Measurements from ENCODE around the gene CTBP2.

The CTBP2 gene

DNA sequence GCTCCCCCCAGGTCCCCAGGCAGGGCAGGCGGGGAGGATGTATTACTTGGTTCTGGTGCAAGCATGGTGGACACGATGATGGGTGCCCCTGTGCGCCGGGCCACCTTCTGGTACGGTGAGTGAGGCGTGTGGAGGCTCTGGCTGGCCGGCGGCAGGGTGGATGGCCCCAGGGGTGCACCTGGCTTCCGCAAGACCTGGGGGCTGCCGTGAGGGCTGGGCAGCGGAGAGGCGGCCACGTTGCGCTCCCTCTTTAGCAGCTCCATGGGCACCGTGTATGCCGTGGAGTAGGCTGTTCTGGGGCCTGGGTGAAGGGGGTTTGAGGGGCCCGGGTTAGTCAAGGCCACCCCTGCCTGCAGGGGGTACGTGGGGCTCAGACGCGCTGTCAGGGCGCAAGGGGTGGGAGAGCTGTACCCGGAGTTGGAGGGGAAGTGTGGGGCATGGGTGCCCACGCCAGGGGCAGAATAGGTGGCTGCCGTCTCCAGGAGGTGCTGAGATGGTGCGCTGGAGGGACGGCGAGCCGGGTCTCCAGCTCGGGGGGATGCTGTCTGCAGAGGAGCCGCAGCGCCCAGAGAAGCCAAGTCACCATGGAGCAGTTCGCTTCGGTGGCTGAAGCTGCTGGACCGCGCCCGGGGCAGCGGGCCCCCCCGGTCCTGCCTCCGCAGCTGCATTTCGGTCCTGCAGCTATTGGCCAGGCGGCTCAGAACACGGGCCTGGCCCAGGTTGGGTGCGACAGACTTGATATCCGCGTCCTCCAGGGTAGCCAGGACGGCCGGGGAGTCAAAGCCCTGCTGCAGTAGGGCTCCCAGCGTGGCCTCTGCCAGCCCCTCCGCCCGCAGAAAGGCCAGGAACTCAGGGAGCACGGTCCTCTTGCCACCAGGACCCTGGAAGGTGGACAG, 134.1 kb downstream of the CTBP2 start:
- no peak overlapping the region for H3K9ac ChIP-seq (ENCODE audit: low read depth, low read length, poor library complexity)
- H3K4me3 ChIP-seq (ENCODE audit: low read length in 2 of 2): no peak overlapping the region
- no peak overlapping the region for H3K4ac ChIP-seq (ENCODE audit: low read length)
- no peak overlapping the region for H2BK120ac ChIP-seq (ENCODE audit: low read depth, low read length)
- H2AFZ ChIP-seq (ENCODE audit: low read length): no peak overlapping the region
- no peak for DNase-seq (ENCODE audit: low spot score)
- H3K27me3 ChIP-seq (ENCODE audit: control insufficient read depth in 3 of 3, insufficient read depth in 3 of 3, low read depth in 1 of 3, low read length in 3 of 3): no peaks in the 10 kb centered on the region
- peak overlapping the region; percentile 16 for H2BK5ac ChIP-seq (ENCODE audit: low read length)
- no peak overlapping the region for H4K8ac ChIP-seq (ENCODE audit: low read depth, low read length)
- peaks cover 32% of the 10 kb centered on the region for H3K79me1 ChIP-seq (ENCODE audit: low read depth, low read length)
- H2BK12ac ChIP-seq (ENCODE audit: low read length): no peak overlapping the region
- no peak overlapping the region for H2BK15ac ChIP-seq (ENCODE audit: low read length)
- peak overlapping the region; percentile 27 for H3K23ac ChIP-seq (ENCODE audit: low read depth, low read length, poor library complexity)
- peaks cover 16 to 73% of the 10 kb centered on the region in 2 donors for H3K36me3 ChIP-seq (replicated peaks in 1 of 2; ENCODE audit: control insufficient read depth in 2 of 2, insufficient read depth in 2 of 2, low read length in 2 of 2)
- no peak overlapping the region for H3K4me2 ChIP-seq (ENCODE audit: insufficient read depth, low read length, poor library complexity, severe bottlenecking)
- no peak overlapping the region for H3K27ac ChIP-seq (replicated peaks; ENCODE audit: low read length)
- H3K4me1 ChIP-seq (ENCODE audit: control insufficient read depth in 2 of 2, insufficient read depth in 1 of 2, low read depth in 1 of 2, low read length in 2 of 2): peaks cover 0 to 15% of the 10 kb centered on the region in 2 donors
- no peak overlapping the region for H3K14ac ChIP-seq (ENCODE audit: low read length)
- H3K18ac ChIP-seq (ENCODE audit: low read length): peak overlapping the region; percentile 45
- no CpG with 5 or more reads among the region's 51 CpGs for whole genome bisulfite sequencing, 2 donors (ENCODE audit: extremely low coverage in 2 of 2, insufficient read length in 2 of 2, insufficient replicate concordance in 1 of 2)
- H4K91ac ChIP-seq (ENCODE audit: low read depth, low read length, poor library complexity): no peak overlapping the region
- peaks cover 2% of the 10 kb centered on the region in 2 donors for H3K9me3 ChIP-seq (replicated peaks in 1 of 2; ENCODE audit: control insufficient read depth in 2 of 2, insufficient read depth in 1 of 2, low read depth in 1 of 2, low read length in 2 of 2)
- H2AK5ac ChIP-seq (ENCODE audit: low read depth, low read length): peak overlapping the region; percentile 51

- H3K36me3 ChIP-seq (replicated peaks in 1 of 2; ENCODE audit: control insufficient read depth in 2 of 2, insufficient read depth in 2 of 2, low read length in 2 of 2): peaks cover 20 to 79% of the 10 kb centered on the region in 2 donors
- no peak overlapping the region for H3K4ac ChIP-seq (ENCODE audit: low read length)
- H4K8ac ChIP-seq (ENCODE audit: low read depth, low read length): no peak overlapping the region
- peaks cover 0 to 15% of the 10 kb centered on the region in 2 donors for H3K4me1 ChIP-seq (ENCODE audit: control insufficient read depth in 2 of 2, insufficient read depth in 1 of 2, low read depth in 1 of 2, low read length in 2 of 2)
- no peak overlapping the region for H4K91ac ChIP-seq (ENCODE audit: low read depth, low read length, poor library complexity)
- DNase-seq (ENCODE audit: low spot score): no peak
- H2BK15ac ChIP-seq (ENCODE audit: low read length): no peak overlapping the region
- H3K4me2 ChIP-seq (ENCODE audit: insufficient read depth, low read length, poor library complexity, severe bottlenecking): no peak overlapping the region
- no peak overlapping the region for H3K4me3 ChIP-seq (ENCODE audit: low read length in 2 of 2)
- H3K27me3 ChIP-seq (ENCODE audit: control insufficient read depth in 3 of 3, insufficient read depth in 3 of 3, low read depth in 1 of 3, low read length in 3 of 3): no peaks in the 10 kb centered on the region
- H3K79me1 ChIP-seq (ENCODE audit: low read depth, low read length): peaks cover 38% of the 10 kb centered on the region
- peaks cover 10 to 11% of the 10 kb centered on the region in 2 donors for H3K9me3 ChIP-seq (replicated peaks in 1 of 2; ENCODE audit: control insufficient read depth in 2 of 2, insufficient read depth in 1 of 2, low read depth in 1 of 2, low read length in 2 of 2)
- no peak overlapping the region for H3K27ac ChIP-seq (replicated peaks; ENCODE audit: low read length)
- H2AK5ac ChIP-seq (ENCODE audit: low read depth, low read length): no peak overlapping the region
- no CpG with 5 or more reads among the region's 12 CpGs for WGBS, 2 donors (ENCODE audit: extremely low coverage in 2 of 2, insufficient read length in 2 of 2, insufficient replicate concordance in 1 of 2)
- H3K23ac ChIP-seq (ENCODE audit: low read depth, low read length, poor library complexity): no peak overlapping the region
- no peak overlapping the region for H3K18ac ChIP-seq (ENCODE audit: low read length)
- H2BK12ac ChIP-seq (ENCODE audit: low read length): no peak overlapping the region
- no peak overlapping the region for H2BK120ac ChIP-seq (ENCODE audit: low read depth, low read length)
- H2BK5ac ChIP-seq (ENCODE audit: low read length): no peak overlapping the region
- H2AFZ ChIP-seq (ENCODE audit: low read length): no peak overlapping the region
- H3K9ac ChIP-seq (ENCODE audit: low read depth, low read length, poor library complexity): no peak overlapping the region
- no peak overlapping the region for H3K14ac ChIP-seq (ENCODE audit: low read length)
Measured at GRCh38 chr10:125025341-125025740, 135.0 kb downstream of the CTBP2 start.

GRCh38 chr10:125024497-125025234, 135.7 kb downstream of the CTBP2 start:
- Histone ChIP-seq H3K23ac (ENCODE audit: low read depth, low read length, poor library complexity) (no peak overlapping the region), H3K79me1 (ENCODE audit: low read depth, low read length) (peaks cover 39% of the 10 kb centered on the region), H2AFZ (ENCODE audit: low read length) (no peak overlapping the region), H3K14ac (ENCODE audit: low read length) (no peak overlapping the region), H3K27me3 (ENCODE audit: control insufficient read depth in 3 of 3, insufficient read depth in 3 of 3, low read depth in 1 of 3, low read length in 3 of 3) (no peaks in the 10 kb centered on the region), H3K27ac (replicated peaks; ENCODE audit: low read length) (no peak overlapping the region), H2BK120ac (ENCODE audit: low read depth, low read length) (no peak overlapping the region), H3K36me3 (replicated peaks in 1 of 2; ENCODE audit: control insufficient read depth in 2 of 2, insufficient read depth in 2 of 2, low read length in 2 of 2) (peaks cover 21 to 79% of the 10 kb centered on the region in 2 donors), H3K4me3 (ENCODE audit: low read length in 2 of 2) (no peak overlapping the region), H2AK5ac (ENCODE audit: low read depth, low read length) (no peak overlapping the region), H4K91ac (ENCODE audit: low read depth, low read length, poor library complexity) (no peak overlapping the region), H3K9ac (ENCODE audit: low read depth, low read length, poor library complexity) (no peak overlapping the region), H3K4ac (ENCODE audit: low read length) (no peak overlapping the region), H3K18ac (ENCODE audit: low read length) (no peak overlapping the region), H2BK12ac (ENCODE audit: low read length) (no peak overlapping the region), H3K9me3 (replicated peaks in 1 of 2; ENCODE audit: control insufficient read depth in 2 of 2, insufficient read depth in 1 of 2, low read depth in 1 of 2, low read length in 2 of 2) (peaks cover 17 to 18% of the 10 kb centered on the region in 2 donors), H4K8ac (ENCODE audit: low read depth, low read length) (no peak overlapping the region), H3K4me1 (ENCODE audit: control insufficient read depth in 2 of 2, insufficient read depth in 1 of 2, low read depth in 1 of 2, low read length in 2 of 2) (peaks cover 0 to 14% of the 10 kb centered on the region in 2 donors), H3K4me2 (ENCODE audit: insufficient read depth, low read length, poor library complexity, severe bottlenecking) (no peak overlapping the region), H2BK15ac (ENCODE audit: low read length) (no peak overlapping the region), H2BK5ac (ENCODE audit: low read length) (no peak overlapping the region)
- 100% methylated on average over 2 of the region's 16 CpGs; no CpG with 5 or more reads in 1 of the 2 donors for WGBS, 2 donors (ENCODE audit: extremely low coverage in 2 of 2, insufficient read length in 2 of 2, insufficient replicate concordance in 1 of 2)
- no peak for DNase-seq (ENCODE audit: low spot score)
